ENCODE results near the gene PLEKHA1. TPM values are rescaled to one million over a fixed set of nuclear protein-coding genes. Genes with fewer than 3 reads are reported as not detected.

Gene PLEKHA1
- total and polyA plus RNA-seq, 2 of the 13 experiments (the other 11 are each of a cell fraction or from before 2014, with no cell fraction given): 32.2 to 53.3 TPM

DNA sequence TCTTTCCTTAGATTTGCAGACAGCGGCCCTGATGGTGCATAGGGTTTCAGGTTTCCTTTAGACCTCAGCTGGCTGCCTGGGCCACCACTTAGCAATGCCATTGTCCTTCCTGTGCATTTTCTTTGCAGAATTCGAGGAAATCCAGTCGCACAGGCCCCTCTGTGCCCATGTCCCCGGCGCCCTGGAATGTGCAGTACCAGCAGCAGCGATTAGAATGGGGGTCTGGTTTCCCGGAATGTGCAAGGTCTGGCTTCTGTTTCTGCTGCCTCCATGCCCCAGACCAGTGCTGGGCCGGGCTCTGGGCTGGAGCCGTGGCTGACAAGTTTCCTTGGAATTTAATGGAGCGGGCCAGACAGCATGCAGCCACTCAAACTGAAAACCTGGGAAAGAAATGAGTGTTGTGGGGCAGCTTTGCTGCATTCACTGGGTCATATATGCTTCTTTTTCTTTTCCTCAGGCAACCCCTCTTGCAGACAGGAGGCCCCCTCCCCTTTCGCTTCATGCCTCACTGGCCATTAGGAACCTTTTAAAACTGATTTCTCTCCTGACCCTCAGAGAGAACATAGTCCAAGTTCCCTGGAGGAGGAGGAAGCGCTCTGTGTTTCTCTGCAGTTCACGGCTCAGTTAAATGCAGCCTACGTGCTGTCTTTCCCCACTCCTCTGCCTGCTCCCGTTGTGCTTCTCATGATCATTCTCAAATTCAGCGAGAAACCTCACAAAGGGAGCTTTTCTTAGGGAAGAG, 101.3 kb downstream of the PLEKHA1 start:
- no peak overlapping the region for H2AFZ ChIP-seq (ENCODE audit: low read length)
- 0 out of 2 replicates have a peak, but pooled peaks cover 8% of the 10 kb centered on the region for H3K4me1 ChIP-seq (ENCODE audit: insufficient read depth, low read length)
- in situ Hi-C loops (cut with HindIII; ENCODE audit: extremely low pct_ligation_motif_present, low pct_unique_long_range_greater_than_20kb): no loop called here
- ATAC-seq: peak; percentile 42; the same call in 2 of the 3 replicates
- FAIRE-seq: no peak
- peak overlapping the region; percentile 6; the same call in 1 of the 2 replicates for H3K4me2 ChIP-seq (ENCODE audit: low read depth, low read length)
- CTCF ChIA-PET (ENCODE audit: low intra/inter-chr PET ratio, low total read pairs): no interaction called here
- intact Hi-C loops (cut with micrococcal nuclease; ENCODE audit: unreplicated experiment): no loop called here
- H3K27ac ChIP-seq (ENCODE audit: extremely low read length, insufficient read depth, low read length): no peak overlapping the region
- TF ChIP-seq NFKBIZ (CRISPR knock-in tag; IDR thresholded peaks at IDR 0.05): no peak
- TF ChIP-seq SNAPC5 (CRISPR knock-in tag; IDR thresholded peaks at IDR 0.05; ENCODE audit: borderline replicate concordance): no peak
- no peak for TF ChIP-seq REST (IDR thresholded peaks at IDR 0.05; ENCODE audit: borderline replicate concordance in 1 of 2, low read depth in 1 of 2, low read length in 2 of 2)
- H3K27me3 ChIP-seq (ENCODE audit: control insufficient read depth in 1 of 2, insufficient read depth in 2 of 2, low read length in 2 of 2): peaks cover 3 to 59% of the 10 kb centered on the region in 2 experiments; a peak in 4 of 5 replicates
- 22% methylated on average over 12 of the region's 16 CpGs for WGBS (ENCODE audit: low lambda C conversion rate)
- no TSS peak for BruUV-seq (replicated peaks)
- H3K4me3 ChIP-seq (replicated peaks in 1 of 3; ENCODE audit: insufficient read depth in 1 of 3, low read depth in 2 of 3, low read length in 3 of 3): no peak overlapping the region
- POLR2A ChIA-PET: no interaction called here
- DNase-seq (ENCODE audit: low spot score): no peak
- H3K9me3 ChIP-seq (ENCODE audit: low read length): no peaks in the 10 kb centered on the region
- H3K79me2 ChIP-seq (ENCODE audit: insufficient read depth, low read length): no peaks in the 10 kb centered on the region
- no peak overlapping the region for H3K9ac ChIP-seq (ENCODE audit: insufficient read depth, low read depth, low read length)
- H3K36me3 ChIP-seq (replicated peaks in 1 of 2; ENCODE audit: control insufficient read depth in 1 of 2, insufficient read depth in 2 of 2, low read length in 2 of 2): no peaks in the 10 kb centered on the region
- no peaks in the 10 kb centered on the region for H4K20me1 ChIP-seq (ENCODE audit: insufficient read depth, low read length)
